ENCODE data around the gene PIGQ. TPM values are rescaled to one million over a fixed set of nuclear protein-coding genes. Genes with fewer than 3 reads are reported as not detected.

PIGQ gene
- total RNA-seq, 4 donors from 2014 or later, result 36.1 to 46.4 (median 40.7) TPM

- Histone ChIP-seq H3K36me3 (no peaks in the 10 kb centered on the region), H3K27ac (replicated peaks in 1 of 4) (no peak overlapping the region), H3K9me3 (no peaks in the 10 kb centered on the region), H3K4me3 (no peak overlapping the region), H3K27me3 (peaks cover 0 to 81% (median 17%) of the 10 kb centered on the region in 4 donors), H3K4me1 (peaks cover 14 to 38% (median 28%) of the 10 kb centered on the region in 4 donors)
- intact Hi-C loops (cut with DNase I), result no loop called here
- WGBS, result 68% methylated on average over 10 of the region's 15 CpGs
- DNase-seq (ENCODE audit: extremely low spot score), result no peak
- TF ChIP-seq POLR2A (IDR thresholded peaks at IDR 0.05; ENCODE audit: low read depth) (no peak), EP300 (IDR thresholded peaks at IDR 0.05) (no peak), CTCF (IDR thresholded peaks at IDR 0.05) (no peak), POLR2AphosphoS5 (IDR thresholded peaks at IDR 0.05) (no peak)
Measured at GRCh38 chr16:561413-561794, 8.4 kb upstream of the PIGQ start.

- H3K9me3 ChIP-seq, result no peaks in the 10 kb centered on the region
- peaks cover 0 to 78% (median 17%) of the 10 kb centered on the region in 4 donors for H3K27me3 ChIP-seq
- DNase-seq (ENCODE audit: extremely low spot score), result no peak
- intact Hi-C loops (cut with DNase I), result no loop called here
- WGBS, result 79% methylated on average over 25 of the region's 43 CpGs
- peaks cover 21 to 47% (median 36%) of the 10 kb centered on the region in 4 donors for H3K4me1 ChIP-seq
- no peaks in the 10 kb centered on the region for H3K36me3 ChIP-seq
- no peak overlapping the region for H3K4me3 ChIP-seq
- no peak for TF ChIP-seq POLR2A (IDR thresholded peaks at IDR 0.05; ENCODE audit: low read depth)
- TF ChIP-seq POLR2AphosphoS5 (IDR thresholded peaks at IDR 0.05), result no peak
- TF ChIP-seq EP300 (IDR thresholded peaks at IDR 0.05), result no peak
- TF ChIP-seq CTCF (IDR thresholded peaks at IDR 0.05), result no peak
- H3K27ac ChIP-seq (replicated peaks in 1 of 4), result no peak overlapping the region
Measured at GRCh38 chr16:561957-562938, 7.5 kb upstream of the PIGQ start.

- intact Hi-C loops (cut with DNase I), result no loop called here
- H3K27ac ChIP-seq (replicated peaks in 1 of 4), result no peak overlapping the region
- DNase-seq (ENCODE audit: extremely low spot score), result no peak
- no peak overlapping the region for H3K4me3 ChIP-seq
- H3K4me1 ChIP-seq, result peaks cover 29 to 56% (median 45%) of the 10 kb centered on the region in 4 donors
- H3K36me3 ChIP-seq, result no peaks in the 10 kb centered on the region
- peaks cover 0 to 69% (median 17%) of the 10 kb centered on the region in 4 donors for H3K27me3 ChIP-seq
- 86% methylated on average over 21 of the region's 30 CpGs for WGBS
- H3K9me3 ChIP-seq, result no peaks in the 10 kb centered on the region
- TF ChIP-seq CTCF (IDR thresholded peaks at IDR 0.05) (no peak), POLR2AphosphoS5 (IDR thresholded peaks at IDR 0.05) (no peak), POLR2A (IDR thresholded peaks at IDR 0.05; ENCODE audit: low read depth) (no peak), EP300 (IDR thresholded peaks at IDR 0.05) (no peak)
Measured at GRCh38 chr16:563072-563644, 6.6 kb upstream of the PIGQ start.

GRCh38 chr16:564690-565418, 4.9 kb upstream of the PIGQ start:
- WGBS, result 88% methylated on average over 2 of the region's 42 CpGs
- Histone ChIP-seq H3K36me3 (no peaks in the 10 kb centered on the region), H3K4me3 (no peak overlapping the region), H3K4me1 (peaks cover 39 to 61% (median 51%) of the 10 kb centered on the region in 4 donors), H3K27ac (replicated peaks in 1 of 4) (no peak overlapping the region), H3K9me3 (no peaks in the 10 kb centered on the region), H3K27me3 (peaks cover 0 to 52% (median 9%) of the 10 kb centered on the region in 4 donors)
- no peak for DNase-seq (ENCODE audit: extremely low spot score)
- intact Hi-C loops (cut with DNase I), result no loop called here
- TF ChIP-seq POLR2AphosphoS5 (IDR thresholded peaks at IDR 0.05), result no peak
- TF ChIP-seq EP300 (IDR thresholded peaks at IDR 0.05), result no peak
- no peak for TF ChIP-seq POLR2A (IDR thresholded peaks at IDR 0.05; ENCODE audit: low read depth)
